ENCODE measurements around the gene RIT1. TPM values are rescaled to one million over a fixed set of nuclear protein-coding genes. Genes with fewer than 3 reads are reported as not detected.

Gene RIT1
- total and polyA plus RNA-seq, 2 of the 13 experiments (the other 11 are each of a cell fraction or from before 2014, with no cell fraction given), result 12.2 to 32.2 TPM

DNA sequence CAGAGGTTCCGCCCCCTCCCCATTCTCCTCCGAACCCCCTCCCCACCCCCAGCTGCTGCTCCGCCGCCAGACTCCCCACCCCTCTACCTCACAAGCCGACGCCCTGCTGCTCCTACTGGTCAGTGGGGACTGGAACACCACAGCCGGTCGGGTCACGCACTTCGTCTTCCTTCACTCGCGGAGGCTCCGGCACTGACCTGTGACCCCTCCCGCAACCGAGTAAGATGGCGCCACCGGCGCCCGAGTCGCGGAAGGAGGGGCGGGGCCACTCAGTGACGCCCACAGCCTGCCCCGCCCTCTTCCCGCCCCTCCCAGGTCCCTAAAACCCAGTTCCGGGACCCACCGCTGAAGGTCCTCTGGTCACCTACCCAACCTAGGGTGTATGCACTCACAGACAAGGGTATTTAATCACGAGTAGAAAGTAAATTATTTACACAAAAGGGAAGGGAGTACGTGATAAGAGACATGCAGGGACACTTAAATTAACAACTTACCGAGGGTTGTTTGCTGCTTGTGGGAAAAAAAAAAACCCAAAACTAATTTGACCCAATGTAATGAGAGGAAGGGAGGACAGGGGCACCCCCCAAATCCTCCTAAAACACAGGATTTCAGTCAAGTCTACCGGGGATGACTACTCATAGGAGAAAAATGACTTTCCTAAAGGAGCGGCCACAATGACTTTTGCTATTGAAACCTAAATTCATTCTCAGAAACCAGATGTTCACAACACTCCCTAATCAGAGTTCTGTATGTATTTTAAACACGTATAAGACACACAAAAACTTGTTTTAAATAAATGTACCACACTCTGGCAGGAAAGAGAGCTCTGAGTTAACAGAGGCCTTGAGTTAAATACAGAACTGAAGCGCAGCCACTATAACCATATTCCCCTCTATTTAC, at the start of gene RIT1 (continued):
- TF ChIP-seq, protein P1, sequence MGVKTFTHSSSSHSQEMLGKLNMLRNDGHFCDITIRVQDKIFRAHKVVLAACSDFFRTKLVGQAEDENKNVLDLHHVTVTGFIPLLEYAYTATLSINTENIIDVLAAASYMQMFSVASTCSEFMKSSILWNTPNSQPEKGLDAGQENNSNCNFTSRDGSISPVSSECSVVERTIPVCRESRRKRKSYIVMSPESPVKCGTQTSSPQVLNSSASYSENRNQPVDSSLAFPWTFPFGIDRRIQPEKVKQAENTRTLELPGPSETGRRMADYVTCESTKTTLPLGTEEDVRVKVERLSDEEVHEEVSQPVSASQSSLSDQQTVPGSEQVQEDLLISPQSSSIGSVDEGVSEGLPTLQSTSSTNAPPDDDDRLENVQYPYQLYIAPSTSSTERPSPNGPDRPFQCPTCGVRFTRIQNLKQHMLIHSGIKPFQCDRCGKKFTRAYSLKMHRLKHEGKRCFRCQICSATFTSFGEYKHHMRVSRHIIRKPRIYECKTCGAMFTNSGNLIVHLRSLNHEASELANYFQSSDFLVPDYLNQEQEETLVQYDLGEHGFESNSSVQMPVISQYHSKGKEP (CRISPR knock-in tag; IDR thresholded peaks at IDR 0.05), result 0 out of 2 replicates have a peak, but pooled peaks have one; percentile 29
- TF ChIP-seq HOXA3 (CRISPR knock-in tag; IDR thresholded peaks at IDR 0.05) (peak; percentile 86), ZBTB20 (CRISPR knock-in tag; IDR thresholded peaks at IDR 0.05; ENCODE audit: borderline replicate concordance, low read depth) (0 out of 2 replicates have a peak, but pooled peaks have one; percentile 50), HMGXB3 (CRISPR knock-in tag; IDR thresholded peaks at IDR 0.05; ENCODE audit: borderline replicate concordance) (peak; percentile 16; the same call in 1 of the 2 replicates), ATF2 (CRISPR knock-in tag; IDR thresholded peaks at IDR 0.05) (no peak), SAP130 (CRISPR knock-in tag; IDR thresholded peaks at IDR 0.05; ENCODE audit: low read depth) (peak; percentile 63), KDM3A (CRISPR knock-in tag; IDR thresholded peaks at IDR 0.05; ENCODE audit: low read depth) (0 out of 2 replicates have a peak, but pooled peaks have one; percentile 29), ZNF256 (CRISPR knock-in tag; conservative IDR thresholded peaks at IDR 0.05) (no peak)
- TF ChIP-seq, protein P2, sequence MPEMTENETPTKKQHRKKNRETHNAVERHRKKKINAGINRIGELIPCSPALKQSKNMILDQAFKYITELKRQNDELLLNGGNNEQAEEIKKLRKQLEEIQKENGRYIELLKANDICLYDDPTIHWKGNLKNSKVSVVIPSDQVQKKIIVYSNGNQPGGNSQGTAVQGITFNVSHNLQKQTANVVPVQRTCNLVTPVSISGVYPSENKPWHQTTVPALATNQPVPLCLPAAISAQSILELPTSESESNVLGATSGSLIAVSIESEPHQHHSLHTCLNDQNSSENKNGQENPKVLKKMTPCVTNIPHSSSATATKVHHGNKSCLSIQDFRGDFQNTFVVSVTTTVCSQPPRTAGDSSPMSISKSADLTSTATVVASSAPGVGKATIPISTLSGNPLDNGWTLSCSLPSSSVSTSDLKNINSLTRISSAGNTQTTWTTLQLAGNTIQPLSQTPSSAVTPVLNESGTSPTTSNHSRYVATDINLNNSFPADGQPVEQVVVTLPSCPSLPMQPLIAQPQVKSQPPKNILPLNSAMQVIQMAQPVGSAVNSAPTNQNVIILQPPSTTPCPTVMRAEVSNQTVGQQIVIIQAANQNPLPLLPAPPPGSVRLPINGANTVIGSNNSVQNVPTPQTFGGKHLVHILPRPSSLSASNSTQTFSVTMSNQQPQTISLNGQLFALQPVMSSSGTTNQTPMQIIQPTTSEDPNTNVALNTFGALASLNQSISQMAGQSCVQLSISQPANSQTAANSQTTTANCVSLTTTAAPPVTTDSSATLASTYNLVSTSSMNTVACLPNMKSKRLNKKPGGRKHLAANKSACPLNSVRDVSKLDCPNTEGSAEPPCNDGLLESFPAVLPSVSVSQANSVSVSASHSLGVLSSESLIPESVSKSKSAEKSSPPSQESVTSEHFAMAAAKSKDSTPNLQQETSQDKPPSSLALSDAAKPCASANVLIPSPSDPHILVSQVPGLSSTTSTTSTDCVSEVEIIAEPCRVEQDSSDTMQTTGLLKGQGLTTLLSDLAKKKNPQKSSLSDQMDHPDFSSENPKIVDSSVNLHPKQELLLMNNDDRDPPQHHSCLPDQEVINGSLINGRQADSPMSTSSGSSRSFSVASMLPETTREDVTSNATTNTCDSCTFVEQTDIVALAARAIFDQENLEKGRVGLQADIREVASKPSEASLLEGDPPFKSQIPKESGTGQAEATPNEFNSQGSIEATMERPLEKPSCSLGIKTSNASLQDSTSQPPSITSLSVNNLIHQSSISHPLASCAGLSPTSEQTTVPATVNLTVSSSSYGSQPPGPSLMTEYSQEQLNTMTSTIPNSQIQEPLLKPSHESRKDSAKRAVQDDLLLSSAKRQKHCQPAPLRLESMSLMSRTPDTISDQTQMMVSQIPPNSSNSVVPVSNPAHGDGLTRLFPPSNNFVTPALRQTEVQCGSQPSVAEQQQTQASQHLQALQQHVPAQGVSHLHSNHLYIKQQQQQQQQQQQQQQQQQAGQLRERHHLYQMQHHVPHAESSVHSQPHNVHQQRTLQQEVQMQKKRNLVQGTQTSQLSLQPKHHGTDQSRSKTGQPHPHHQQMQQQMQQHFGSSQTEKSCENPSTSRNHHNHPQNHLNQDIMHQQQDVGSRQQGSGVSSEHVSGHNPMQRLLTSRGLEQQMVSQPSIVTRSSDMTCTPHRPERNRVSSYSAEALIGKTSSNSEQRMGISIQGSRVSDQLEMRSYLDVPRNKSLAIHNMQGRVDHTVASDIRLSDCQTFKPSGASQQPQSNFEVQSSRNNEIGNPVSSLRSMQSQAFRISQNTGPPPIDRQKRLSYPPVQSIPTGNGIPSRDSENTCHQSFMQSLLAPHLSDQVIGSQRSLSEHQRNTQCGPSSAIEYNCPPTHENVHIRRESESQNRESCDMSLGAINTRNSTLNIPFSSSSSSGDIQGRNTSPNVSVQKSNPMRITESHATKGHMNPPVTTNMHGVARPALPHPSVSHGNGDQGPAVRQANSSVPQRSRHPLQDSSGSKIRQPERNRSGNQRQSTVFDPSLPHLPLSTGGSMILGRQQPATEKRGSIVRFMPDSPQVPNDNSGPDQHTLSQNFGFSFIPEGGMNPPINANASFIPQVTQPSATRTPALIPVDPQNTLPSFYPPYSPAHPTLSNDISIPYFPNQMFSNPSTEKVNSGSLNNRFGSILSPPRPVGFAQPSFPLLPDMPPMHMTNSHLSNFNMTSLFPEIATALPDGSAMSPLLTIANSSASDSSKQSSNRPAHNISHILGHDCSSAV (CRISPR knock-in tag; IDR thresholded peaks at IDR 0.05; ENCODE audit: borderline replicate concordance), result no peak
